ENCODE measurements around the gene OXT. TPM values are rescaled to one million over a fixed set of nuclear protein-coding genes. Genes with fewer than 3 reads are reported as not detected.

OXT gene
- total and polyA plus RNA-seq, 2 donors, result 0.48 TPM; not detected in 1

DNA sequence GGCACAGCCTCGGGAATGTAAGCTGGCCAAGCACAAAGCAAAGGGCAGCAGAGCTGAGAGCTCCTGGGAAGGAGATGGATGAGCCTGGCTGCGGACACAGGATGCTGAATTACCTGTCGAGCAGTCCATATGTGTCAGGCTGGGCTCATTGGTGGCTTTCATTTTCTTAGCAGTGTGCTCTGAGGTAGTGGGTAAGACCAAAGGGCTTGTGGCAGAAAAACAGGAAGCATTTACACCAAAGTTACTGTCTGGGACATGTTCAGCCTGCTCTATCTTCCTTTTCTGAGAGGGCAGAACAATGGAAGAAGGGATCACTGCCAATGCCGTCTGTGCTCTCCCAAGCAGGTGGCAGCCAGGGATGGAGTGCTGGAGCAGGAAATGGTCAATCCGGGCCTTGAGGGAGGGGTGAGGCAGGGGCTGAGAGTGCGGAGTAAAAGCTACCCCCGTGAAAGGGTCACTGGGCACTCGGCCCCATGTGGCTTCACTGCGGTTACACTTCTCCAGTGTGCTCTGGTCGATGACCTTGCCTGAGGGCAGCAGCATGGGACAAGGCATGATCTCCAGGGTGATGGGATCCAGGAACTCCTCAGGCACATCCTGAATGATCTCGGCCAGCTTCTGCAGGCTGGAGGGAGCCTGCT, 50.0 kb downstream of the OXT start:
- no peak for DNase-seq (ENCODE audit: extremely low spot score)
- H3K4me3 ChIP-seq (ENCODE audit: low read depth, low read length), result no peak overlapping the region
- no peak overlapping the region for H3K27ac ChIP-seq (ENCODE audit: low read depth)
- no peaks in the 10 kb centered on the region for H3K4me1 ChIP-seq (ENCODE audit: insufficient read depth)
- WGBS, result 79% methylated on average over 11 of the region's 11 CpGs
- no peaks in the 10 kb centered on the region for H3K36me3 ChIP-seq (ENCODE audit: insufficient read depth)

Other genes with a start within 250 kb of the OXT start
- gene PCED1A, start 231.0 kb upstream of the OXT start, total RNA-seq, result 16.6 TPM
- gene PCED1A, start 231.0 kb upstream of the OXT start, polyA plus RNA-seq, result 29.8 TPM
- gene VPS16, start 230.9 kb upstream of the OXT start, total RNA-seq, result 22.2 TPM
- gene VPS16, start 230.9 kb upstream of the OXT start, polyA plus RNA-seq, result 33.2 TPM
- 139 TPM for gene PTPRA, start 198.1 kb upstream of the OXT start, total RNA-seq
- gene PTPRA, start 198.1 kb upstream of the OXT start, polyA plus RNA-seq, result 52.6 TPM
- not detected for gene GNRH2, start 28.0 kb upstream of the OXT start, total RNA-seq
- gene GNRH2, start 28.0 kb upstream of the OXT start, polyA plus RNA-seq, result not detected
- gene MRPS26, start 25.6 kb upstream of the OXT start, total RNA-seq, result 18.3 TPM
- 97.4 TPM for gene MRPS26, start 25.6 kb upstream of the OXT start, polyA plus RNA-seq
- not detected for gene AVP, start 13.1 kb downstream of the OXT start, total RNA-seq
- gene AVP, start 13.1 kb downstream of the OXT start, polyA plus RNA-seq, result not detected
- 12.4 TPM for gene FASTKD5, start 88.2 kb downstream of the OXT start, total RNA-seq
- gene FASTKD5, start 88.2 kb downstream of the OXT start, polyA plus RNA-seq, result 11.5 TPM
- gene UBOX5, start 88.2 kb downstream of the OXT start, total RNA-seq, result 3.2 TPM
- gene UBOX5, start 88.2 kb downstream of the OXT start, polyA plus RNA-seq, result 7.5 TPM
- gene LZTS3, start 101.9 kb downstream of the OXT start, total RNA-seq, result 3.1 TPM
- gene LZTS3, start 101.9 kb downstream of the OXT start, polyA plus RNA-seq, result 10.4 TPM
- gene DDRGK1, start 133.1 kb downstream of the OXT start, total RNA-seq, result 14.8 TPM
- 76.3 TPM for gene DDRGK1, start 133.1 kb downstream of the OXT start, polyA plus RNA-seq
- gene ITPA, start 137.9 kb downstream of the OXT start, total RNA-seq, result 17.0 TPM
- gene ITPA, start 137.9 kb downstream of the OXT start, polyA plus RNA-seq, result 40.8 TPM
- gene SLC4A11, start 167.6 kb downstream of the OXT start, total RNA-seq, result 0.37 TPM
- 1.8 TPM for gene SLC4A11, start 167.6 kb downstream of the OXT start, polyA plus RNA-seq

Data from urinary bladder (tissue), 4 donors.